BJ (cell line): ENCODE results near the gene MRPL42. TPM values are rescaled to one million over a fixed set of nuclear protein-coding genes. Genes with fewer than 3 reads are reported as not detected.

ENCODE experiments used
- CTCF ChIA-PET: fragments of 350-600 bp; formaldehyde crosslinking; extraction: SDS; loops from one replicate; lab custom pipeline; 2021; ENCODE audit warnings: antibody characterized with exemption, inconsistent platforms; lab: Yijun Ruan, JAX
- POLR2A ChIA-PET: fragments of 300-600 bp; sonication (Branson Sonifier 250); formaldehyde crosslinking; extraction: SDS; loops from one replicate; lab custom pipeline; 2021; ENCODE audit warnings: antibody characterized with exemption; lab: Charles Lee
- DNase-seq: peaks from one replicate; pipeline ENCODE4 v3.0.0-alpha.2; 2011; ENCODE audit warnings: low read depth
- H3K27me3 ChIP-seq: 2 replicates; pipeline ENCODE4 v1.6.0; 2011; ENCODE audit warnings: low read length; ENCODE audit not compliant: control insufficient read depth, insufficient read depth
- H3K36me3 ChIP-seq: 2 replicates; pipeline ENCODE4 v1.5.1; 2011; ENCODE audit warnings: low read length; ENCODE audit not compliant: control insufficient read depth, insufficient read depth
- H3K4me3 ChIP-seq: 2 replicates; pipeline ENCODE4 v1.5.1; 2011; ENCODE audit warnings: low read depth, mild to moderate bottlenecking, control low read depth, low read length
- polyA plus RNA-seq: library from polyadenylated mRNA; depleted of rRNA; stranded (reverse); fragments of >200 nt; gene quantifications from 2 replicates; pipeline ENCODE4 v1.2.3, GENCODE V29; 2011
- TF ChIP-seq, protein P1 (sequence below): IDR thresholded peaks from 2 replicates; pipeline ENCODE4 v1.5.1; 2011; ENCODE audit warnings: low read depth, mild to moderate bottlenecking, control low read depth, inconsistent platforms, low read length, moderate library complexity; ENCODE audit not compliant: insufficient read depth

The MRPL42 gene
- polyA plus RNA-seq, 1 experiment = 28.1 TPM

DNA sequence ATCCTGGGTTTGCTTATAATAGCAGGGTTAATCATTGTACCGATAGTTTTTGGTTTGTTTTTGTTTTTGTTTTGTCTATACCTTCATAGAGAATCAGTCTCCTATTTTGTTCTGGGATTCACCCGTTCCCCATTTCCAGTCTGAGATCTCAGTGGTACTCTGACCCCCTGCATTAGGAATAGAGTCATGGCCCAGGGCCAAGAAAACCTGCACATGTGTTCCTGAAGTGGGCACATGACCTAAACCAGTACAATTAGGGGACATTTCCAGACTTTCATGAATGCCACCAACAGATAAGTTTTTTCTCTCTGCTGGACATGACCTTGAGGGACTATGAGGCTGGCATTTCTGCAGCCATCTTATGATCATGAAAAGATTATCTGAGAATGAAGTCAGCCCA is 52.5 kb downstream of the MRPL42 start:
- no peak overlapping the region for H3K4me3 ChIP-seq
- POLR2A ChIA-PET = no interaction called here
- CTCF ChIA-PET = no interaction called here
- TF ChIP-seq, protein P1, sequence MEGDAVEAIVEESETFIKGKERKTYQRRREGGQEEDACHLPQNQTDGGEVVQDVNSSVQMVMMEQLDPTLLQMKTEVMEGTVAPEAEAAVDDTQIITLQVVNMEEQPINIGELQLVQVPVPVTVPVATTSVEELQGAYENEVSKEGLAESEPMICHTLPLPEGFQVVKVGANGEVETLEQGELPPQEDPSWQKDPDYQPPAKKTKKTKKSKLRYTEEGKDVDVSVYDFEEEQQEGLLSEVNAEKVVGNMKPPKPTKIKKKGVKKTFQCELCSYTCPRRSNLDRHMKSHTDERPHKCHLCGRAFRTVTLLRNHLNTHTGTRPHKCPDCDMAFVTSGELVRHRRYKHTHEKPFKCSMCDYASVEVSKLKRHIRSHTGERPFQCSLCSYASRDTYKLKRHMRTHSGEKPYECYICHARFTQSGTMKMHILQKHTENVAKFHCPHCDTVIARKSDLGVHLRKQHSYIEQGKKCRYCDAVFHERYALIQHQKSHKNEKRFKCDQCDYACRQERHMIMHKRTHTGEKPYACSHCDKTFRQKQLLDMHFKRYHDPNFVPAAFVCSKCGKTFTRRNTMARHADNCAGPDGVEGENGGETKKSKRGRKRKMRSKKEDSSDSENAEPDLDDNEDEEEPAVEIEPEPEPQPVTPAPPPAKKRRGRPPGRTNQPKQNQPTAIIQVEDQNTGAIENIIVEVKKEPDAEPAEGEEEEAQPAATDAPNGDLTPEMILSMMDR = no peak
- H3K36me3 ChIP-seq = no peaks in the 10 kb centered on the region
- DNase-seq = no peak
- H3K27me3 ChIP-seq = no peaks in the 10 kb centered on the region

DNA sequence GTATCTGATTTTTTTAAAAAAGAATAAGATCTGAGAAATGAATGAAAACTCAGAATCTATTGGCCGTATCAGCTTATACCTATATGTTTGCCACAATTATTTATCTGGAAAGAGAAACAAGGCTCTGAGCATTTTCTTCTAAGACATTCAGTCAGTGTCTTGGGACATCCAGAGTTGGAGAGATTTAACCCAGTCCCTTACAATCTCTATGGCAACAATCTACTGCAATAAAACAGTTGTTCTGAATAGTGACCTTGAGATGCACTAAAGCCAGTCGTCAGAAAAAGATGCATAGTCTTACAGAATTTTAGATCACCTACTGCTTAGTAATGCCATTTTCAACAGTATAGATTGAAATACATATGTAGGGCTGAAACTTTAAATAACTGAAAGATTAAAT is 53.1 kb downstream of the MRPL42 start:
- no peaks in the 10 kb centered on the region for H3K36me3 ChIP-seq
- no peak overlapping the region for H3K4me3 ChIP-seq
- ChIA-PET CTCF (no interaction called here), POLR2A (no interaction called here)
- H3K27me3 ChIP-seq = no peaks in the 10 kb centered on the region
- TF ChIP-seq, protein P1 = no peak
- no peak for DNase-seq

DNA sequence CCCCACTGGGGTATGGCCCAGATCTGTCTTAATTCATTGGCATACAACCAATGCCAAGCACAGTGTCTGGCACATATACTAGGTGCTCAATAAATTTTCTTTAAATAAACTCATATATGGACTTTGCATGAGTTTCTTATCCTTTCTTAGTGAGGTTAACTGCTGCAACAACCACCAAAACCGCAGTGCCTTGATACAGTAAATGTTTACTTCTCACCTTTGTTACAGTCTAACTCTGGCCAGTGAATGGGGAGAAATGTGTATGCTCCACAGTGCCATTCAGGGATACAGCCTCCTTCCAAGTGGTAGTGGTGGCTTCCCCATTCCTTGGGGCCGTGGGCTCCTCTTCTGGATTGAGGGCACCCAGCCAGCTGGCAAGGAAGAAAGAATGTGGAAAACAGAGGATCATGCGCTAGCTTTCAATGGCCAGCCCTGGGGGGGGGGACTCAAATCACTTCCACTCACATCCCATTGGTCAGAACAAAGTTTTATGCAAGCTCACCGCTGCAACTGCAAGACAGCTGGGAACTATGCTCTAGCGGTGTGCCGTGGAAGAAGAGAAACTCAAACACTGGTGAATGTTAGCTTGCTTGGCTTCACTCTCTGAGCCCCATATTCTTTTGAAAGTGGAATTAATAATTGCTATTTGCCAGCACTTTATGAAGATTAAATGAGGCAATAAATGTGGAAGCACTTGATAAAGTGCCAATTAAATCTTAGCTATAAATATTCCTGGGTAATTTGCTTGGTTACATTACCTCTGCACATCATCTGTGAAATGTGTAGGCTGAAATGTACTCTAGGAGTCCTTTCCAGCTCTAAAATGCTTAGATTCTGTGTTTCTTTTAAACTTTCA is 54.1 kb downstream of the MRPL42 start:
- Histone ChIP-seq H3K4me3 (no peak overlapping the region), H3K36me3 (no peaks in the 10 kb centered on the region), H3K27me3 (no peaks in the 10 kb centered on the region)
- ChIA-PET POLR2A (no interaction called here), CTCF (interaction anchor here (0.7 to 0.9 kb wide), 2 partner anchors 45 to 580 kb away, joined by 3 read pairs; no protein-coding TSS in a partner anchor)
- no peak for DNase-seq
- TF ChIP-seq, protein P1 = no peak

DNA sequence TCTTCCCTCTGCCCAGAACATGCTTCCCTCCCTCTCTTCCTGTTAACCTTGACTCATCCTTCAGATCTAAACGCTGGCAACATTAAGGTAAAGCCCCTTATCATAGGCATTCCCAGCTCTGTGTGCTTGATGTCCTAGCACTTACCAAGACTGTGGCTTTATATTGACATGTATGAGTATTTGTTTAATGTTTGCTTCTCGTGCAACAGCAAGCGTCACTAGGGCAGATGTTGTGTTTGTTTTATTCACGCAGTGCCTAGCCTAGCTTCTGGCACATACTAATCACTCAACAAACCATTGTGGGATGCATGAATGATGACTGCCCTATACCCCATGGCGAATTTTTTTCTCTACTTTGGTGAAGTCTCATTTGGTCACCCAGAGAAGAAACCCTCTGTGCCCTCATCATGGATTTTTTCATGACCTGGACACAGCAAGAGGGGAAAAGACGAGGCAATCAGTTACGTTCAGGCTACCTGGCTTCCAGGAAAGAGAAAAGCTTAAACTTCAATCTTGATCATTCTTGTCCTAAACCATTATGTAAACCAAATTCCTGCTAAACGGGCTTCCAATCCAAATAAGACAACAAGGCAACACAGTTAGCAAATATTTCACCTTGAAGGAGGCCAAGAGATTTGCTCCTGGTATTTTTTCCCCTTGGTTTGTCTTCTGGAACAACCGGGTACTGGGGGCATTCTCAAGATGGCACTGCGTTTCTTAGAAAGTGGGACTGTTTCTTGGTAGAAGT is 57.2 kb downstream of the MRPL42 start:
- no peaks in the 10 kb centered on the region for H3K36me3 ChIP-seq
- DNase-seq = no peak
- no peak overlapping the region for H3K4me3 ChIP-seq
- no peaks in the 10 kb centered on the region; the same call in 1 of the 2 replicates for H3K27me3 ChIP-seq
- CTCF ChIA-PET = no interaction called here
- TF ChIP-seq, protein P1 = no peak
- POLR2A ChIA-PET = no interaction called here
